ENCODE measurements around the gene RRAS2.

- TF ChIP-seq CTCF (IDR thresholded peaks at IDR 0.05) (no peak), POLR2A (IDR thresholded peaks at IDR 0.05) (no peak)
These were observed 29.4 kb upstream of the RRAS2 start for GRCh38 chr11:14388352-14388751.
